DMS 273 (cell line): Measurements from ENCODE around the gene PAPOLA.
"Not testable (repeated sequence)": the region's sequence is repeated elsewhere in the genome, so short reads cannot be mapped to it uniquely, and the experiment has no call there.

Experiments used
- DNase-seq: peaks from one replicate; lab custom pipeline; 2025; ENCODE audit not compliant: unreplicated experiment; lab: John Stamatoyannopoulos, UW

Gene PAPOLA

GRCh38 chr14:96501740-96502620, at the start of gene PAPOLA:
TSS of gene PAPOLA (plus strand) at chr14:96502382. CDS start at chr14:96502593, 211 bp downstream.
- peak; percentile 98 for DNase-seq

- no peak for DNase-seq
Observed at GRCh38 chr14:96452684-96453083, 49.5 kb upstream of the PAPOLA start.

GRCh38 chr14:96455588-96455987, 46.6 kb upstream of the PAPOLA start:
- no peak for DNase-seq

GRCh38 chr14:96459851-96460250, 42.3 kb upstream of the PAPOLA start:
- DNase-seq: no peak

GRCh38 chr14:96461950-96462798, 40.0 kb upstream of the PAPOLA start:
- DNase-seq: no peak

GRCh38 chr14:96464136-96464535, 38.0 kb upstream of the PAPOLA start:
- no peak for DNase-seq

- DNase-seq: no peak
Observed at GRCh38 chr14:96466918-96467317, 35.3 kb upstream of the PAPOLA start.

GRCh38 chr14:96470331-96470730, 31.9 kb upstream of the PAPOLA start:
- DNase-seq: no peak

GRCh38 chr14:96470967-96471366, 31.2 kb upstream of the PAPOLA start:
- not testable (repeated sequence) for DNase-seq

GRCh38 chr14:96478119-96478518, 24.1 kb upstream of the PAPOLA start:
- no peak for DNase-seq

- DNase-seq: no peak
Observed at GRCh38 chr14:96479435-96480146, 22.6 kb upstream of the PAPOLA start.

- DNase-seq: no peak
Observed at GRCh38 chr14:96481731-96482314, 20.4 kb upstream of the PAPOLA start.

- DNase-seq: no peak
Observed at GRCh38 chr14:96482986-96483385, 19.2 kb upstream of the PAPOLA start.

- DNase-seq: no peak
Observed at GRCh38 chr14:96484399-96484798, 17.8 kb upstream of the PAPOLA start.

GRCh38 chr14:96486705-96487104, 15.5 kb upstream of the PAPOLA start:
- DNase-seq: no peak

- DNase-seq: no peak
Observed at GRCh38 chr14:96489327-96489726, 12.9 kb upstream of the PAPOLA start.

GRCh38 chr14:96493178-96493577, 9.0 kb upstream of the PAPOLA start:
- DNase-seq: no peak

GRCh38 chr14:96494331-96494730, 7.9 kb upstream of the PAPOLA start:
- DNase-seq: no peak

GRCh38 chr14:96497087-96497486, 5.1 kb upstream of the PAPOLA start:
- DNase-seq: no peak

GRCh38 chr14:96497586-96497985, 4.6 kb upstream of the PAPOLA start:
- no peak for DNase-seq

GRCh38 chr14:96501217-96501739, 904 bp upstream of the PAPOLA start:
- no peak for DNase-seq
